GM12801 (cell line): ENCODE data around the gene RFFL.

ENCODE experiments used
- TF ChIP-seq, protein P1 (sequence below): IDR thresholded peaks from one replicate; pipeline ENCODE4 v1.5.1; 2011; ENCODE audit warnings: control low read depth; ENCODE audit not compliant: insufficient read length; ENCODE audit errors: extremely low read depth

Gene RFFL

DNA sequence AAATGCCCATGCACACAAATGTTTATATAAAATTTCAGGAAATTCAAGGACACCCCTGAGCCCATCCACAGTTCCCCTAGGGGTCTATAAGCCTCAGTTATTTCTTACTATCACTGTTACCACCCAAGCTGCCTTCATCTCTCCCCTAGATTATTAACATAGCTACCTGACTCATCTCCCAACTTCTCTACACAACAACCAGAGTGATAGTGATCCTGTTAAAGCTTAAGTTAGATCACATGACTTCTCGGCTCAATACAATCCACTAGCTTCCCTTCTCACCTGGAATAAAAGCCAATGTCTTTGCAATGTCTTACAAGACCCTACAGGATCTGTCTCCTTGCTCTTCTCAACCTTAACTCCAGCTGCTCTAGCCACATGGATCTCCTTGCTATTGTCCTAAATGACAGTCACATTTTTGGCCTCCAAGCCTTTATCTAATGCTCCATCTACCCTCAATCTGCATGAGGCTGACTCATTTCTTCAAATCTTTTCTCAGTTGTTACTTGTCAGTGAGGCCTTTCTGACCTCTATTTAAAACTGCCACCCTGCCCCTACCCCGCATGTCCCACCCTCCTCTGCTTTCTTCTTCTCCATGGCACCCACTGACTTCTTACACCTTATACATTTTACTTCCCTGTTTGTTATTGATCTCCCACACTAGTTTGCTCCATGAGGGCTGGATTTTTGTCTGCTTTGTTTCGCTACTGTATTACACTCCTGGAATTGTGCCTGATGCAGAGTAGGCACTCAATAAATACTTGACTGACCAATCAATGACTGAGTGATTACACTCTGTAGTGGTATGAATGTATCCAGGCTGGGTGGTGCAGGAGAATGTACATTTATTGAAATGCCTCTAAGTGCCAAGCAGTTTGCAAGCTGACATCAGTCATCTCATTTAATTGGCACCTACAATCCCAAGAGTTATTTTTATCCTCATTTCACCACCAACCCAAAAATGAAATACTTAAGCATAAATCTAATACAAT lies 88.4 kb downstream of the RFFL start:
- TF ChIP-seq, protein P1, sequence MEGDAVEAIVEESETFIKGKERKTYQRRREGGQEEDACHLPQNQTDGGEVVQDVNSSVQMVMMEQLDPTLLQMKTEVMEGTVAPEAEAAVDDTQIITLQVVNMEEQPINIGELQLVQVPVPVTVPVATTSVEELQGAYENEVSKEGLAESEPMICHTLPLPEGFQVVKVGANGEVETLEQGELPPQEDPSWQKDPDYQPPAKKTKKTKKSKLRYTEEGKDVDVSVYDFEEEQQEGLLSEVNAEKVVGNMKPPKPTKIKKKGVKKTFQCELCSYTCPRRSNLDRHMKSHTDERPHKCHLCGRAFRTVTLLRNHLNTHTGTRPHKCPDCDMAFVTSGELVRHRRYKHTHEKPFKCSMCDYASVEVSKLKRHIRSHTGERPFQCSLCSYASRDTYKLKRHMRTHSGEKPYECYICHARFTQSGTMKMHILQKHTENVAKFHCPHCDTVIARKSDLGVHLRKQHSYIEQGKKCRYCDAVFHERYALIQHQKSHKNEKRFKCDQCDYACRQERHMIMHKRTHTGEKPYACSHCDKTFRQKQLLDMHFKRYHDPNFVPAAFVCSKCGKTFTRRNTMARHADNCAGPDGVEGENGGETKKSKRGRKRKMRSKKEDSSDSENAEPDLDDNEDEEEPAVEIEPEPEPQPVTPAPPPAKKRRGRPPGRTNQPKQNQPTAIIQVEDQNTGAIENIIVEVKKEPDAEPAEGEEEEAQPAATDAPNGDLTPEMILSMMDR, result no peak

DNA sequence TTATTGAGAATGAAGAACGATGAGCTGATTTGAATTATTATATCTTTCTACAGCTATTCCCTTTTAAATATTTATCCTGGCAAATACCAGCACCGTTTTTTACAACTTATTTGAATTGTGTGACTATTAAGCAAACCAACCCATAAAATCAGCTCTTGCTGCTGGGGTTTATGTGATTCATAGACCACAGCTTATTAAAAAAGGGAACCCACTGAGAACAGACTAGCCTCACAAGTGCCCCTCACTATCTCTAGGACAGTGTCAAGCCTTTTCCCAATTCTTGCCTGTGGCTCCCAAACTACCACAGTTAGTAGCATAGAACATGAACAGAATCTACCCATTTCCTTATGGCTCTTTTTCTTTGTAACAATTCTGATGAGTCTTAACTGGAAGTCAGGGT lies 89.3 kb downstream of the RFFL start:
- TF ChIP-seq, protein P1, result no peak

DNA sequence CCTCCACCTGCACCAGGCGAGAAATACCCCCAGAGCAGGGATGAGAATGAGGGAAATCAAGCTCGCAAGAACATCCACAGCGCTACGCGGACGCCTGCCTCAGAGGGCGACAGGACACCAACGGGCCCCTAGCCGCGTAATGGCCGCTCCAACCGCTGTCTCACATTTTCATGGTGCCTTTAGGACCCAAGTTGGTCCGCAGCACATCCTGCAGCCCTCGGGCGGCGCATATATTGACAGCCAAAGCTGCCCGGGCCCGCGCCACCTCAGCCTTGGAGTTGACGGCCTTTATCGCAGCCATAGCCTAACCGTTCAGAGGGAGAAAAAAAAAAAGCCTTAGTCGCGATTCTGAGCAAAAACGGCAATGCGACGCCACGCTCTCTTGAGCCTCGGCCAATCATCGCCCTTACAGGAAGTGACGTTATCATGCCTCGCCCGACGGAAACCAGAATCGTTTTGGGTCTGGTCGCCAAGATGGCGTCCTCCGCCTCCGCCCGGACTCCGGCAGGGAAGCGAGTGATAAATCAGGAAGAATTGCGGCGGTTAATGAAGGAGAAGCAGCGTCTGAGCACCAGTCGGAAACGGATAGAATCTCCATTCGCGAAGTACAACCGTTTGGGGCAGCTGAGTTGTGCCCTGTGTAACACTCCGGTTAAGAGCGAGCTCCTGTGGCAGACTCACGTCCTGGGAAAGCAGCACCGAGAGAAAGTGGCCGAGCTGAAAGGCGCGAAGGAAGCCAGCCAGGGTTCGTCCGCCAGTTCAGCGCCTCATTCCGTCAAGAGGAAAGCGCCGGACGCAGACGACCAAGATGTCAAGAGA lies 102.2 kb downstream of the RFFL start, which contains the start of the genes CCT6B and ZNF830:
TSS of gene CCT6B (minus strand) at position 368 of the 819 bp plus-strand sequence. CDS start at position 301, 67 bp downstream.
TSS of gene ZNF830 (plus strand) at position 448 of the 819 bp plus-strand sequence. CDS start at position 475, 27 bp downstream.
- TF ChIP-seq, protein P1, result no peak

DNA sequence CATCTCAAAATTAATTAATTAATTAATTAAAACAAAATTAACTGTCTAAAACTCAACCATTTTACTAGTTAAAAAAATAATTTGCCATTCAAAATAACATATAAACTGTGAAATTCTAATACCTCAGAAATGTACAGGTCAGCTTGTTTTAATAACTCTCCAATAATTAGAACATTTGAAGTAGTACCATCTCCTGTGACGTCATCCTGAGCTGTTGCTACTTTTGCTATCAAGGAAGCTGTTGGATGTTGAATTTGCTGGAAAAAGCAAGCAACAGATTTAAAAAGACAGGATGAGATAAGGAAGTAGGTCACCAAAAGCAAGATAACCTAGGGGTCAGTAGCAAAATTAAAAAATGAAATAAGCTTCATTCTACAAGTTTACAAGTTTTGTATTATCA lies 105.1 kb downstream of the RFFL start:
- TF ChIP-seq, protein P1, result no peak
